Neural cell (in vitro differentiated cells): ENCODE results near the gene CPNE2. TPM values are rescaled to one million over a fixed set of nuclear protein-coding genes. Genes with fewer than 3 reads are reported as not detected.

Experiments
- H2AFZ ChIP-seq: fragments of 200-600, 300-800 bp; sonication (generic), shearing (Covaris generic); 2 replicates; pipeline ENCODE4 v1.6.0; 2014; ENCODE audit warnings: low read depth, mild to moderate bottlenecking, antibody characterized with exemption, low read length, moderate library complexity
- H3F3A ChIP-seq: fragments of 200-600 bp; shearing (Covaris generic); 2 replicates; pipeline ENCODE4 v1.6.1; 2016; ENCODE audit warnings: mild to moderate bottlenecking, moderate library complexity, mixed read lengths, antibody characterized with exemption, low read length; ENCODE audit not compliant: insufficient read depth, poor library complexity, severe bottlenecking
- H3K27ac ChIP-seq: fragments of 200-600, 300-800 bp; sonication (generic), shearing (Covaris generic); 2 replicates; pipeline ENCODE4 v1.5.1; 2014; ENCODE audit warnings: mild to moderate bottlenecking, low read length, moderate library complexity
- H3K27me3 ChIP-seq: fragments of 300-800, 200-600 bp; sonication (generic), shearing (Covaris generic); 2 replicates; pipeline ENCODE4 v1.6.0; 2014; ENCODE audit warnings: mild to moderate bottlenecking, low read depth, low read length, moderate library complexity; ENCODE audit not compliant: insufficient read depth
- H3K36me3 ChIP-seq: fragments of 300-800, 200-600 bp; sonication (generic), shearing (Covaris generic); 2 replicates; pipeline ENCODE4 v1.5.1; 2014; ENCODE audit warnings: mild to moderate bottlenecking, antibody characterized with exemption, low read length, moderate library complexity; ENCODE audit not compliant: insufficient read depth
- H3K4me2 ChIP-seq: fragments of 300-800, 200-600 bp; sonication (generic), shearing (Covaris generic); 2 replicates; pipeline ENCODE4 v1.6.0; 2014; ENCODE audit warnings: mild to moderate bottlenecking, low read length
- H3K4me3 ChIP-seq: fragments of 300-800, 200-600 bp; sonication (generic), shearing (Covaris generic); 2 replicates; pipeline ENCODE4 v1.5.1; 2014; ENCODE audit warnings: mild to moderate bottlenecking, low read length, moderate library complexity
- H3K79me2 ChIP-seq: fragments of 200-600 bp; shearing (Covaris generic); replicated peaks from 2 replicates; pipeline ENCODE4 v1.6.0; 2014; ENCODE audit warnings: mild to moderate bottlenecking, low read length, moderate library complexity; ENCODE audit not compliant: insufficient read depth
- H3K9ac ChIP-seq: fragments of 300-800, 200-600 bp; sonication (generic), shearing (Covaris generic); 2 replicates; pipeline ENCODE4 v1.6.1; 2016; ENCODE audit warnings: mild to moderate bottlenecking, low read length, mixed read lengths
- H3K9me2 ChIP-seq: fragments of 200-600 bp; shearing (Covaris generic); 2 replicates; pipeline ENCODE4 v1.6.1; 2016; ENCODE audit warnings: mild to moderate bottlenecking, low read length, mixed read lengths; ENCODE audit not compliant: insufficient read depth
- H3K9me3 ChIP-seq: fragments of 200-600, 300-800 bp; sonication (generic), shearing (Covaris generic); 2 replicates; pipeline ENCODE4 v1.6.1; 2016; ENCODE audit warnings: mild to moderate bottlenecking, mixed run types, low read length, moderate library complexity, mixed read lengths
- H4K20me1 ChIP-seq: fragments of 200-600 bp; shearing (Covaris generic); 2 replicates; pipeline ENCODE4 v1.6.1; 2016; ENCODE audit warnings: mild to moderate bottlenecking, mixed run types; ENCODE audit not compliant: insufficient read depth
- CTCF ChIP-seq: fragments of 450-650 bp; IDR thresholded peaks from 2 replicates; pipeline ENCODE4 v1.5.1; 2014; ENCODE audit warnings: antibody characterized with exemption, mild to moderate bottlenecking, moderate library complexity; ENCODE audit not compliant: poor library complexity, severe bottlenecking
- EP300 ChIP-seq: fragments of 450-650 bp; conservative IDR thresholded peaks from 2 replicates; pipeline ENCODE4 v1.6.1; 2014; ENCODE audit warnings: antibody characterized with exemption, mild to moderate bottlenecking, moderate library complexity; ENCODE audit not compliant: poor library complexity, severe bottlenecking
- EZH2 ChIP-seq: fragments of 200-600, 300-800 bp; shearing (Covaris generic), sonication (generic); IDR thresholded peaks from 2 replicates; pipeline ENCODE4 v1.6.1; 2014; ENCODE audit warnings: antibody characterized with exemption, low read length, borderline replicate concordance, mild to moderate bottlenecking; ENCODE audit not compliant: insufficient read depth, poor library complexity, severe bottlenecking
- MXI1 ChIP-seq: fragments of 450-650 bp; conservative IDR thresholded peaks from 2 replicates; pipeline ENCODE4 v1.6.1; 2014; ENCODE audit warnings: antibody characterized with exemption, mild to moderate bottlenecking; ENCODE audit not compliant: poor library complexity, severe bottlenecking
- POLR2AphosphoS5 ChIP-seq: IDR thresholded peaks from 2 replicates; pipeline ENCODE4 v1.6.1; 2012
- RAD21 ChIP-seq: fragments of 450-650 bp; conservative IDR thresholded peaks from 2 replicates; pipeline ENCODE4 v1.6.1; 2014; ENCODE audit warnings: antibody characterized with exemption, mild to moderate bottlenecking, moderate library complexity
- REST ChIP-seq: IDR thresholded peaks from 2 replicates; pipeline ENCODE4 v1.6.1; 2012; ENCODE audit warnings: borderline replicate concordance
- SMC3 ChIP-seq: fragments of 450-650 bp; conservative IDR thresholded peaks from 2 replicates; pipeline ENCODE4 v1.6.1; 2014; ENCODE audit warnings: antibody characterized with exemption, mild to moderate bottlenecking, moderate library complexity; ENCODE audit not compliant: poor library complexity
- TAF1 ChIP-seq: IDR thresholded peaks from 2 replicates; pipeline ENCODE4 v1.6.1; 2012; ENCODE audit warnings: low read depth
- polyA plus RNA-seq: library from polyadenylated mRNA; depleted of rRNA; stranded (reverse); fragments of >200 nt; gene quantifications from 2 replicates; pipeline ENCODE4 v1.2.3, GENCODE V29; 2014

Gene CPNE2
- polyA plus RNA-seq, 1 donor from 2014 or later = 18.6 TPM

DNA sequence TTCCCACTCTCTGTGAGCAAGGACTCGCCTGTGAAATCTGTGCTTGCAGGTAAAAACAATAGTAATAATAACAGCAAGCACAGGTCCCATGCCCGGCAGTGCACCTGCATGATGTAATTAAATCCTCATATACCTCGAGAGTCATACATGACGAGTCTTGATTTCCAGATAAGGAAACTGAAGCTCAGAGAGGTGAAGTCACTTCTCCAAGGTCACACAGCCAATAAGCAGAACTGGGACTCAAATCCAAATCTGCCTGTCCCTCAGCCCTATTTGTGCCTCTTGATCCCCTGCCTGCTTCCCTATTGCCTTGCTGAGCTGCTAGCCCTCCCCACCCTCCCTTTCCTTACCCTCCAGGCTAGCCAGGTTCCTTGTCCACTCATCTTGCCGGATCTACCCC, 38.0 kb upstream of the CPNE2 start:
- H3K9me2 ChIP-seq = no peaks in the 10 kb centered on the region
- H3K4me2 ChIP-seq = no peak overlapping the region
- no peak overlapping the region for H3K4me3 ChIP-seq
- H3K9ac ChIP-seq = no peak overlapping the region
- no peak overlapping the region for H3K27ac ChIP-seq
- no peaks in the 10 kb centered on the region for H3K36me3 ChIP-seq
- H3K79me2 ChIP-seq = no peaks in the 10 kb centered on the region
- TF ChIP-seq RAD21 (no peak), SMC3 (no peak), POLR2AphosphoS5 (no peak), REST (no peak), MXI1 (no peak), TAF1 (no peak), EP300 (no peak), CTCF (no peak), EZH2 (no peak)
- H2AFZ ChIP-seq = no peak overlapping the region
- H3K9me3 ChIP-seq = no peaks in the 10 kb centered on the region
- H4K20me1 ChIP-seq = no peaks in the 10 kb centered on the region
- no peaks in the 10 kb centered on the region for H3K27me3 ChIP-seq
- H3F3A ChIP-seq = no peaks in the 10 kb centered on the region

GRCh38 chr16:57054771-57055170, 37.6 kb upstream of the CPNE2 start:
- Histone ChIP-seq H3K27ac (no peak overlapping the region), H3K4me2 (no peak overlapping the region), H2AFZ (no peak overlapping the region), H3K4me3 (no peak overlapping the region), H3K9me3 (no peaks in the 10 kb centered on the region), H3K9me2 (no peaks in the 10 kb centered on the region), H3K36me3 (no peaks in the 10 kb centered on the region), H3K27me3 (no peaks in the 10 kb centered on the region), H3K9ac (no peak overlapping the region), H3K79me2 (no peaks in the 10 kb centered on the region), H3F3A (no peaks in the 10 kb centered on the region), H4K20me1 (no peaks in the 10 kb centered on the region)
- TF ChIP-seq MXI1 = no peak
- no peak for TF ChIP-seq EP300
- TF ChIP-seq TAF1 = no peak
- TF ChIP-seq EZH2 = no peak
- TF ChIP-seq RAD21 = no peak
- no peak for TF ChIP-seq REST
- TF ChIP-seq CTCF = no peak
- no peak for TF ChIP-seq SMC3
- TF ChIP-seq POLR2AphosphoS5 = no peak
